ENCODE data around the gene NDUFA8.
"Not testable (repeated sequence)": the region's sequence is repeated elsewhere in the genome, so short reads cannot be mapped to it uniquely, and the experiment has no call there.

Gene NDUFA8

GRCh38 chr9:122119721-122120120 is 39.9 kb downstream of the NDUFA8 start:
- intact Hi-C loops (cut with DNase I; ENCODE audit: low total_unique reads), result loop anchor here (10.0 kb wide), 1 partner anchor 335 kb away; no protein-coding TSS in a partner anchor

DNA sequence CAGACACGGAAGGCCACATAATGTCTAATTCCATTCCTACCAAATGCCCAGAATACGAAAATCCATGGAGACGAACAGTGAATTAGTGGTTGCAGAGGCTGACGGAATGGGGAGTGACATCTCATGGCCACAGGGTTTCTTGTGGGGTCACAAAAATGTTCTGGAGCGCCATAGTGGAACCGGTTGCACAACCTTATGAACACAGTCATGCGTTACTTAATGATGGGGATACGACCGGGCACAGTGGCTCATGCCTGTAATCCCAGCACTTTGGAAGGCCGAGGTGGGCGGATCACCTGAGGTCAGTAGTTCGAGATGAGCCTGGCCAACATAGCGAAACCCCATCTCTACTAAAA is 40.4 kb downstream of the NDUFA8 start:
- Histone ChIP-seq H3K4me1 (no peaks in the 10 kb centered on the region), H3K27me3 (peaks cover 0 to 5% of the 10 kb centered on the region in 2 donors), H3K9me3 (no peaks in the 10 kb centered on the region), H3K4me3 (no peak overlapping the region), H3K36me3 (no peaks in the 10 kb centered on the region), H3K27ac (no peak overlapping the region)
- intact Hi-C loops (cut with DNase I; ENCODE audit: low total_unique reads), result no loop called here
- DNase-seq, result no peak
- TF ChIP-seq, protein P1, sequence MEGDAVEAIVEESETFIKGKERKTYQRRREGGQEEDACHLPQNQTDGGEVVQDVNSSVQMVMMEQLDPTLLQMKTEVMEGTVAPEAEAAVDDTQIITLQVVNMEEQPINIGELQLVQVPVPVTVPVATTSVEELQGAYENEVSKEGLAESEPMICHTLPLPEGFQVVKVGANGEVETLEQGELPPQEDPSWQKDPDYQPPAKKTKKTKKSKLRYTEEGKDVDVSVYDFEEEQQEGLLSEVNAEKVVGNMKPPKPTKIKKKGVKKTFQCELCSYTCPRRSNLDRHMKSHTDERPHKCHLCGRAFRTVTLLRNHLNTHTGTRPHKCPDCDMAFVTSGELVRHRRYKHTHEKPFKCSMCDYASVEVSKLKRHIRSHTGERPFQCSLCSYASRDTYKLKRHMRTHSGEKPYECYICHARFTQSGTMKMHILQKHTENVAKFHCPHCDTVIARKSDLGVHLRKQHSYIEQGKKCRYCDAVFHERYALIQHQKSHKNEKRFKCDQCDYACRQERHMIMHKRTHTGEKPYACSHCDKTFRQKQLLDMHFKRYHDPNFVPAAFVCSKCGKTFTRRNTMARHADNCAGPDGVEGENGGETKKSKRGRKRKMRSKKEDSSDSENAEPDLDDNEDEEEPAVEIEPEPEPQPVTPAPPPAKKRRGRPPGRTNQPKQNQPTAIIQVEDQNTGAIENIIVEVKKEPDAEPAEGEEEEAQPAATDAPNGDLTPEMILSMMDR (IDR thresholded peaks at IDR 0.05), result no peak

More at GRCh38 chr9:122119721-122120120, 39.9 kb downstream of the NDUFA8 start:
- Histone ChIP-seq H3K27me3 (peaks cover 0 to 8% of the 10 kb centered on the region in 2 donors), H3K9me3 (no peaks in the 10 kb centered on the region), H3K27ac (no peak overlapping the region), H3K4me3 (no peak overlapping the region), H3K36me3 (no peaks in the 10 kb centered on the region), H3K4me1 (peaks cover 0 to under 1% (median 0%) of the 10 kb centered on the region in 4 donors)
- DNase-seq, result no peak
- TF ChIP-seq, protein P1 (IDR thresholded peaks at IDR 0.05), result no peak

DNA sequence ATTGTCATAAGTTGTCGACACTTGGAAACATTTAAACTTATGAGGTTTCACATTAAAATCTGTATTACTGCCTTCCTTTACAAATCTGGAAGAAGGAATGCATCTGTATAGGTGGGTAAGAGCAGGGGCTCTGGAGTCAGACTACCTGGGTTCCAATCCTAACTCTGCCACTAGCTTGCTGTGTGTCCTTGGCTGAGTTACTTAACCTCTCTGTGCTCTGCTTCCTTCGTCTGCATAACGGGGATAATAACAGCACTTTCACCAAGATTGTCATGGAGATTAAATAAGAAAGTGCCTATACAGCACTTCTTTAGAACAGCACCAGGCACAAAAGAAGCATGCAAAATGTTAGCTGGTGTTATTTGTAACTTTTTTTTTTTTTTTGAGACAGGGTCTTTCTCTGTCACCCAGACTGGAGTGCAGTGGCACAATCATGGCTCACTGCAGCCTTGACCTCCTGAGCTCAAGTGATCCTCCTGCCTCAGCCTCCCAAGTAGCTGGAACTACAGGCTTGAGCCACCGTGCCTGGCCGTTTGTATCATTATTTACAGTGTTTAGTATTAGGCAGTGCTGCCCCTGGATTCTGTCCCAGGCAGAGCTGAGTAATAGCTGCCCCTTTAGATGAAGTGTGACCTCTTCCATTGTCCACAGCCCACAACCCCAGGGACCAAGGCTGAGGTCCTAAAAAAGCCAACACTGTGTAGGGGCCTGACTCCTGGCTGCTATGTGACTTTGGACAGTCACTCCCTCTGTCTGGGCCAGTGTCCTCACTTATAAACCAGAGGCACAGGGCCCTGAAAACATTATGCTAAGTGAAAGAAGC is 41.0 kb downstream of the NDUFA8 start:
- H3K4me1 ChIP-seq, result no peaks in the 10 kb centered on the region

GRCh38 chr9:122117241-122117640 is 42.3 kb downstream of the NDUFA8 start:
- H3K9me3 ChIP-seq; H3K27me3 ChIP-seq; H3K4me1 ChIP-seq; H3K36me3 ChIP-seq; H3K27ac ChIP-seq; H3K4me3 ChIP-seq; intact Hi-C loops (cut with DNase I; ENCODE audit: low total_unique reads); DNase-seq: not testable (repeated sequence)

More for the DNA sequence above, 41.0 kb downstream of the NDUFA8 start:
- Histone ChIP-seq H3K4me3 (no peak overlapping the region), H3K27me3 (peaks cover 0 to 5% of the 10 kb centered on the region in 2 donors), H3K36me3 (no peaks in the 10 kb centered on the region), H3K9me3 (no peaks in the 10 kb centered on the region), H3K27ac (no peak overlapping the region)
- intact Hi-C loops (cut with DNase I; ENCODE audit: low total_unique reads), result no loop called here
- no peak for DNase-seq
- TF ChIP-seq, protein P1 (IDR thresholded peaks at IDR 0.05), result no peak

GRCh38 chr9:122116448-122117173 is 43.0 kb downstream of the NDUFA8 start:
- no peaks in the 10 kb centered on the region for H3K4me1 ChIP-seq
- no peak for DNase-seq
- H3K36me3 ChIP-seq, result no peaks in the 10 kb centered on the region
- TF ChIP-seq, protein P1 (IDR thresholded peaks at IDR 0.05), result no peak
- intact Hi-C loops (cut with DNase I; ENCODE audit: low total_unique reads), result no loop called here
- H3K9me3 ChIP-seq, result no peaks in the 10 kb centered on the region
- peaks cover 0 to 5% of the 10 kb centered on the region in 2 donors for H3K27me3 ChIP-seq
- no peak overlapping the region for H3K4me3 ChIP-seq
- no peak overlapping the region for H3K27ac ChIP-seq

DNA sequence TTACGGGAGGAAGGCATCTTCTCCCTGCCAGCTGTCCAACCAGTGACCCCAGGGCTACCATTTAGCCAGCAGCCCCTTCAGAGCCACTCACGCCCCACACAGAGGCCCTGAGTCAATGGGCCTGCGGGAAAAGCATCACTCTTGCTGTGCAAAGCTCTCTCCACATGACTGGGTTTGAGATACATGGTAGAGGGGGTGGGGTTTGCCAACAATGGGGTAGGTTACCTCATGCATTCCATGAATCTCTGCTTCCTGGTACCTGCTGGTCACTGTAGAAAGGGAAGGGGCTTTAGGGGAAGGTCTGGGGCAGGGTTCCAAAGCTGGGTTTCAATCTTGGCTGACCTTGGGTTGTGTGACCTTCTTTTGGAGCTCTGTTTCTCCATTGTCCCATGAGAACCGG is 43.5 kb downstream of the NDUFA8 start:
- intact Hi-C loops (cut with DNase I; ENCODE audit: low total_unique reads), result no loop called here
- Histone ChIP-seq H3K4me1 (no peaks in the 10 kb centered on the region), H3K9me3 (no peaks in the 10 kb centered on the region), H3K27me3 (peaks cover 0 to 5% of the 10 kb centered on the region in 2 donors), H3K4me3 (no peak overlapping the region), H3K27ac (no peak overlapping the region), H3K36me3 (no peaks in the 10 kb centered on the region)
- TF ChIP-seq, protein P1 (IDR thresholded peaks at IDR 0.05), result no peak
- DNase-seq, result no peak

All from tibial artery (tissue), 4 donors.